Vagina (tissue), 2 donors: ENCODE results near the gene CNTF. TPM values are rescaled to one million over a fixed set of nuclear protein-coding genes. Genes with fewer than 3 reads are reported as not detected.

Experiments
- DNase-seq, 2 donors: peaks; one replicate each; pipeline ENCODE4 v3.0.0-alpha.2; 2017; ENCODE audit errors: extremely low spot score in 2 of 2
- H3K27ac ChIP-seq: fragments of 200-600 bp; sonication (generic); one replicate; pipeline ENCODE4 v1.5.1; 2019
- H3K27me3 ChIP-seq: fragments of 200-600 bp; sonication (generic); one replicate; pipeline ENCODE4 v1.5.1; 2019
- H3K36me3 ChIP-seq, 2 donors: fragments of 200-600 bp; sonication (generic); one replicate each; pipeline ENCODE4 v1.5.1; 2017 to 2019
- H3K4me1 ChIP-seq: fragments of 200-600 bp; sonication (generic); one replicate; pipeline ENCODE4 v1.5.1; 2019
- H3K4me3 ChIP-seq, 2 donors: fragments of 200-600 bp; sonication (generic); 1 replicate in 1 of 2; 2 replicates in 1 of 2; pipeline ENCODE4 v1.5.1; 2016 to 2019
- H3K9me3 ChIP-seq: fragments of 200-600 bp; sonication (generic); one replicate; pipeline ENCODE4 v1.5.1; 2019
- POLR2A ChIP-seq, 2 donors: fragments of 450-650 bp; IDR thresholded peaks; one replicate each; pipeline ENCODE4 v1.6.1; 2017; ENCODE audit warnings: antibody characterized with exemption in 2 of 2, mild to moderate bottlenecking in 2 of 2, moderate library complexity in 2 of 2
- POLR2AphosphoS5 ChIP-seq, 2 donors: sonication (generic); formaldehyde crosslinking; IDR thresholded peaks; one replicate each; pipeline ENCODE4 v1.9.0; 2017; ENCODE audit warnings: antibody characterized with exemption in 2 of 2, mild to moderate bottlenecking in 2 of 2, low read depth in 1 of 2; ENCODE audit not compliant: insufficient read depth in 1 of 2
- intact Hi-C: fragments of 100-400 bp; cut with DNase I; formaldehyde crosslinking; loops from one replicate; pipeline ENCODE4 v1.15.1; 2023
- total RNA-seq: library from RNA; depleted of rRNA; stranded (reverse); fragments of >200 nt; gene quantifications from one replicate; pipeline ENCODE4 v1.2.3, GENCODE V29; 2016
- TF ChIP-seq, protein P1 (sequence below), 3 experiments: fragments of 450-650 bp in 2 of 3; fragments of 200-600 bp in 1 of 3; sonication (generic) in 1 of 3; IDR thresholded peaks; one replicate each; pipeline ENCODE4 v1.5.1; 2017 to 2019; ENCODE audit warnings: antibody characterized with exemption in 3 of 3, mild to moderate bottlenecking in 2 of 3, moderate library complexity in 2 of 3

The CNTF gene
- total RNA-seq, 1 donor from 2014 or later, result not detected

- intact Hi-C loops, result no loop called here
Measured at GRCh38 chr11:58637371-58637770, 14.9 kb downstream of the CNTF start.

GRCh38 chr11:58639103-58639502 is 16.6 kb downstream of the CNTF start:
- H3K27ac ChIP-seq, result no peak overlapping the region
- TF ChIP-seq, protein P1, sequence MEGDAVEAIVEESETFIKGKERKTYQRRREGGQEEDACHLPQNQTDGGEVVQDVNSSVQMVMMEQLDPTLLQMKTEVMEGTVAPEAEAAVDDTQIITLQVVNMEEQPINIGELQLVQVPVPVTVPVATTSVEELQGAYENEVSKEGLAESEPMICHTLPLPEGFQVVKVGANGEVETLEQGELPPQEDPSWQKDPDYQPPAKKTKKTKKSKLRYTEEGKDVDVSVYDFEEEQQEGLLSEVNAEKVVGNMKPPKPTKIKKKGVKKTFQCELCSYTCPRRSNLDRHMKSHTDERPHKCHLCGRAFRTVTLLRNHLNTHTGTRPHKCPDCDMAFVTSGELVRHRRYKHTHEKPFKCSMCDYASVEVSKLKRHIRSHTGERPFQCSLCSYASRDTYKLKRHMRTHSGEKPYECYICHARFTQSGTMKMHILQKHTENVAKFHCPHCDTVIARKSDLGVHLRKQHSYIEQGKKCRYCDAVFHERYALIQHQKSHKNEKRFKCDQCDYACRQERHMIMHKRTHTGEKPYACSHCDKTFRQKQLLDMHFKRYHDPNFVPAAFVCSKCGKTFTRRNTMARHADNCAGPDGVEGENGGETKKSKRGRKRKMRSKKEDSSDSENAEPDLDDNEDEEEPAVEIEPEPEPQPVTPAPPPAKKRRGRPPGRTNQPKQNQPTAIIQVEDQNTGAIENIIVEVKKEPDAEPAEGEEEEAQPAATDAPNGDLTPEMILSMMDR (IDR thresholded peaks at IDR 0.05), result no peak
- no peak for TF ChIP-seq POLR2A (IDR thresholded peaks at IDR 0.05)
- intact Hi-C loops, result no loop called here
- H3K9me3 ChIP-seq, result no peaks in the 10 kb centered on the region
- H3K4me1 ChIP-seq, result no peaks in the 10 kb centered on the region
- H3K4me3 ChIP-seq, result no peak overlapping the region
- no peaks in the 10 kb centered on the region for H3K27me3 ChIP-seq
- no peaks in the 10 kb centered on the region for H3K36me3 ChIP-seq
- DNase-seq, result no peak

More at GRCh38 chr11:58637371-58637770, 14.9 kb downstream of the CNTF start:
- H3K27ac ChIP-seq, result no peak overlapping the region
- H3K4me1 ChIP-seq, result no peaks in the 10 kb centered on the region
- no peaks in the 10 kb centered on the region for H3K36me3 ChIP-seq
- H3K9me3 ChIP-seq, result no peaks in the 10 kb centered on the region
- DNase-seq, result no peak
- no peak for TF ChIP-seq POLR2AphosphoS5 (IDR thresholded peaks at IDR 0.05; ENCODE audit: insufficient read depth in 1 of 2, low read depth in 1 of 2)
- TF ChIP-seq, protein P1 (IDR thresholded peaks at IDR 0.05), result no peak
- TF ChIP-seq POLR2A (IDR thresholded peaks at IDR 0.05), result no peak
- no peaks in the 10 kb centered on the region for H3K27me3 ChIP-seq
- no peak overlapping the region for H3K4me3 ChIP-seq

- Histone ChIP-seq H3K27me3 (no peaks in the 10 kb centered on the region), H3K27ac (no peak overlapping the region), H3K9me3 (no peaks in the 10 kb centered on the region), H3K4me3 (no peak overlapping the region), H3K4me1 (no peaks in the 10 kb centered on the region), H3K36me3 (no peaks in the 10 kb centered on the region)
- intact Hi-C loops, result no loop called here
- DNase-seq, result no peak
- TF ChIP-seq POLR2A (IDR thresholded peaks at IDR 0.05) (no peak), POLR2AphosphoS5 (IDR thresholded peaks at IDR 0.05; ENCODE audit: insufficient read depth in 1 of 2, low read depth in 1 of 2) (no peak)
- TF ChIP-seq, protein P1 (IDR thresholded peaks at IDR 0.05), result no peak
Measured at GRCh38 chr11:58639669-58640068, 17.2 kb downstream of the CNTF start.

DNA sequence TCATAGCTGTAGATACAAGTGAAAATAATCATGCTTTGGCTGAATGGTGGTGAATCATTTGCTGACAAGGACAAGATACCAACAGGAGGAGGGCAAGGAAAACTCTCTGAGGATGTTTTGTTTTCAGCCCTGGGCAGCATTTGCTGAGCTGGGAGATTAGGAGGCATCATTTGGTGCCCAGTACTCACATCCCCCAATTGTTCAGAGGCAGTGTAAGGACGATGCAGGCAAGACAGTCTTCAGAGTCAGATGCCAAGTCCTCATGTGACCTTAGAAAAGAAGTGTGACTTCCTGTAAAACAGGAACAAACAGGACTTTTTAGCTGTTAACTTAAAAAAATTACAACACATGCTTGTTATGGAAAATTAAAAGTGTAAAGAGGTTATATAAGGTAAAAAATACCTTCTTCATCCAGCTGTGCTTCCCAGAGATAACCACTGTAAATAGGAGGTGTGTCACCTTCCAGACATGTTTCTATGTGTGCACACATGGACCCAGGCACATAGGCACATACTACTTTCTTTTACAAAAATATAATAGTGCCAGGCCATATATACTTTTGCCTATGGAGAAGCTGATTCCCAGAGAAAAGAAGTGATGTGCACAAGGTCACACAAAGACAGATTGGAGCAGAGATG is 18.0 kb downstream of the CNTF start:
- no peaks in the 10 kb centered on the region for H3K9me3 ChIP-seq
- H3K4me1 ChIP-seq, result no peaks in the 10 kb centered on the region
- H3K27me3 ChIP-seq, result no peaks in the 10 kb centered on the region
- TF ChIP-seq POLR2AphosphoS5 (IDR thresholded peaks at IDR 0.05; ENCODE audit: insufficient read depth in 1 of 2, low read depth in 1 of 2), result no peak
- TF ChIP-seq POLR2A (IDR thresholded peaks at IDR 0.05), result no peak
- TF ChIP-seq, protein P1 (IDR thresholded peaks at IDR 0.05), result no peak
- intact Hi-C loops, result no loop called here
- H3K4me3 ChIP-seq, result no peak overlapping the region
- no peak for DNase-seq
- H3K36me3 ChIP-seq, result no peaks in the 10 kb centered on the region
- no peak overlapping the region for H3K27ac ChIP-seq

DNA sequence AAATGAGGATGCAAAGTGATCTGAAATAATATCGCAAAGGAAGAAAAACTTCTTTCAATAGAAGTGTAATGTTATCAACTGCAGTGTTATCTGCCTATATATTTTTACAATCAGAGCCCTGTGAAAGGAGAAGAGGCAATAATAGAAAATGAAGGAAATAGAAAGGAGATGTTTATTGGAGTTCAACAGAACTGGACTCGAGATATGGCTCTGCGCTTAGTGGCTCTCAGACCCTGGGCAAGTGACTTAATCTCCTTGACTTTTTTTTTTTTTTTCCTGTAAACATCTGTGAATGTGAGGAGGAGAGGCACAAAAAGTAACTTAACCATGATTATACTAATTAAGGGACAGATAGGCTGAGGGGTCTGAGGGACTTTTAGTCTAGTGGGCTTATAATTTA is 18.9 kb downstream of the CNTF start:
- no peak for DNase-seq

More for the DNA sequence above, 18.9 kb downstream of the CNTF start:
- no peak overlapping the region for H3K4me3 ChIP-seq
- H3K27ac ChIP-seq, result no peak overlapping the region
- H3K27me3 ChIP-seq, result no peaks in the 10 kb centered on the region
- no peak for TF ChIP-seq POLR2A (IDR thresholded peaks at IDR 0.05)
- H3K4me1 ChIP-seq, result no peaks in the 10 kb centered on the region
- H3K36me3 ChIP-seq, result no peaks in the 10 kb centered on the region
- intact Hi-C loops, result no loop called here
- no peaks in the 10 kb centered on the region for H3K9me3 ChIP-seq
